Measurements from ENCODE around the gene AAK1.

The AAK1 gene

GRCh38 chr2:69581774-69582581 is 61.6 kb downstream of the AAK1 start:
- peaks cover 18% of the 10 kb centered on the region for H3K27me3 ChIP-seq (ENCODE audit: control insufficient read depth, low read length)
- no peaks in the 10 kb centered on the region for H3K9me2 ChIP-seq (replicated peaks; ENCODE audit: control insufficient read depth, low read length)
- no peaks in the 10 kb centered on the region for H4K20me1 ChIP-seq (ENCODE audit: control insufficient read depth, insufficient read depth, low read depth, low read length)
- no peaks in the 10 kb centered on the region for H3K79me2 ChIP-seq (ENCODE audit: control insufficient read depth, low read length)
- H3K27ac ChIP-seq (ENCODE audit: low read depth, low read length): no peak overlapping the region
- no peak for TF ChIP-seq CTCF (IDR thresholded peaks at IDR 0.05; ENCODE audit: low read depth, low read length, poor library complexity, severe bottlenecking)
- TF ChIP-seq EZH2phosphoT487 (IDR thresholded peaks at IDR 0.05; ENCODE audit: borderline replicate concordance, low read length): no peak
- H3K9me3 ChIP-seq (ENCODE audit: control insufficient read depth, insufficient read depth, low read length): no peaks in the 10 kb centered on the region
- no peak overlapping the region for H3K4me2 ChIP-seq (ENCODE audit: low read length)
- no peaks in the 10 kb centered on the region for H3K36me3 ChIP-seq (ENCODE audit: control insufficient read depth, low read length)
- H3K4me3 ChIP-seq (ENCODE audit: low read length): no peak overlapping the region
- no peaks in the 10 kb centered on the region for H3K4me1 ChIP-seq (ENCODE audit: control insufficient read depth, low read length)
- no peaks in the 10 kb centered on the region for H3F3A ChIP-seq (ENCODE audit: control insufficient read depth, insufficient read depth)

DNA sequence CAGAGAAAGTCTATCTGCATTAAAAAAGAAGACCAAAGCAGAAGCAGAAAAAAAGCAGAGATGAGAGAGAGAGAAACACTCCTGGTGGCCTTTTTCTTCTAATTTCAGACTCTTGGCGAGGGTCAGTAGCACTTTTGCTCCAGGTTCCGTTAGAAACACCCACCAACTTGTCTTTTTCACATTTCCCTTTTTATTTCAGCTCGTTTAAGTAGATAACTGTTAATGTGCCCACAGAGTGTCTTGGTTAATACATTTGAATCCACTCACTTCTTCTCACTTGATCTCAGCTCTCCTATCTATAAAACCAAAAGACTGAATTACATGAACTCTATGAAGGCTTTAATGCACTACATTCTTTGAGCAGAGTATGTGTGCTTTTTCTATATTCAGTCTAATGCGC is 63.1 kb downstream of the AAK1 start:
- H3K27ac ChIP-seq (ENCODE audit: low read depth, low read length): no peak overlapping the region
- TF ChIP-seq CTCF (IDR thresholded peaks at IDR 0.05; ENCODE audit: low read depth, low read length, poor library complexity, severe bottlenecking) (no peak), EZH2phosphoT487 (IDR thresholded peaks at IDR 0.05; ENCODE audit: borderline replicate concordance, low read length) (no peak)
- H3K9me3 ChIP-seq (ENCODE audit: control insufficient read depth, insufficient read depth, low read length): no peaks in the 10 kb centered on the region
- peaks cover 19% of the 10 kb centered on the region for H3K27me3 ChIP-seq (ENCODE audit: control insufficient read depth, low read length)
- no peaks in the 10 kb centered on the region for H3K4me1 ChIP-seq (ENCODE audit: control insufficient read depth, low read length)
- H3K36me3 ChIP-seq (ENCODE audit: control insufficient read depth, low read length): no peaks in the 10 kb centered on the region
- no peaks in the 10 kb centered on the region for H3K9me2 ChIP-seq (replicated peaks; ENCODE audit: control insufficient read depth, low read length)
- no peaks in the 10 kb centered on the region for H4K20me1 ChIP-seq (ENCODE audit: control insufficient read depth, insufficient read depth, low read depth, low read length)
- H3K4me3 ChIP-seq (ENCODE audit: low read length): no peak overlapping the region
- no peaks in the 10 kb centered on the region for H3K79me2 ChIP-seq (ENCODE audit: control insufficient read depth, low read length)
- no peak overlapping the region for H3K4me2 ChIP-seq (ENCODE audit: low read length)
- no peaks in the 10 kb centered on the region for H3F3A ChIP-seq (ENCODE audit: control insufficient read depth, insufficient read depth)

DNA sequence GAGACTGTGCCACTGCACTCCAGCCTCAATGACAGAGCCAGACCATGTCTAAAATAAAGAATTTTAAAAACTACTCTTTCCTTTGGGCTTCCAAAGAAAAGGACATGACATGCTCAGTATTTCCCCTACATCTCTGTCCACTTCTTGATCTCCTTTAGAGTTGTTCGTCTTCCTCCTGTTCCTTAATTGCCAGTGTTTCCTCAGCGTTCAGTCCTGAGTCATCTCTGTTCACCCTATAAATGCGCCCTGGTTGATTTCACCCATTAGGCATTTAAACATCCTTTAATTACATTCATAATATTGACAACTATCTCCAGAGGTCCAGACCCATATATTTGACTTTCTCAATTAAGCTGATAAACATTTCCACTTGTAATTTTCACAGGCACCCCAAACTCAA is 64.0 kb downstream of the AAK1 start:
- Histone ChIP-seq H3K4me2 (ENCODE audit: low read length) (no peak overlapping the region), H3K4me1 (ENCODE audit: control insufficient read depth, low read length) (no peaks in the 10 kb centered on the region), H3K9me3 (ENCODE audit: control insufficient read depth, insufficient read depth, low read length) (no peaks in the 10 kb centered on the region), H3K36me3 (ENCODE audit: control insufficient read depth, low read length) (no peaks in the 10 kb centered on the region), H3K79me2 (ENCODE audit: control insufficient read depth, low read length) (no peaks in the 10 kb centered on the region), H3K27me3 (ENCODE audit: control insufficient read depth, low read length) (peaks cover 19% of the 10 kb centered on the region), H3F3A (ENCODE audit: control insufficient read depth, insufficient read depth) (no peaks in the 10 kb centered on the region), H4K20me1 (ENCODE audit: control insufficient read depth, insufficient read depth, low read depth, low read length) (no peaks in the 10 kb centered on the region), H3K27ac (ENCODE audit: low read depth, low read length) (no peak overlapping the region), H3K4me3 (ENCODE audit: low read length) (no peak overlapping the region), H3K9me2 (replicated peaks; ENCODE audit: control insufficient read depth, low read length) (no peaks in the 10 kb centered on the region)
- no peak for TF ChIP-seq EZH2phosphoT487 (IDR thresholded peaks at IDR 0.05; ENCODE audit: borderline replicate concordance, low read length)
- no peak for TF ChIP-seq CTCF (IDR thresholded peaks at IDR 0.05; ENCODE audit: low read depth, low read length, poor library complexity, severe bottlenecking)

All from DOHH2 (cell line).